Activated CD4-positive, alpha-beta memory T cell treated with anti-CD3 and anti-CD28 coated beads for 36 hours (primary cell): ENCODE data around the gene SV2B. TPM values are rescaled to one million over a fixed set of nuclear protein-coding genes. Genes with fewer than 3 reads are reported as not detected.

Experiments used
- CTCF ChIA-PET: fragments of 350-600 bp; sonication (Branson Sonifier 250); formaldehyde crosslinking; loops from one replicate; lab custom pipeline; 2021; ENCODE audit warnings: antibody characterized with exemption, inconsistent platforms; lab: Charles Lee
- POLR2A ChIA-PET: fragments of 350-600 bp; sonication (Branson Sonifier 250); formaldehyde crosslinking; loops from one replicate; lab custom pipeline; 2021; ENCODE audit warnings: antibody characterized with exemption; lab: Charles Lee
- DNase-seq: peaks from one replicate; pipeline ENCODE4 v3.0.0-alpha.2; 2020
- H3K27ac Mint-ChIP-seq: one replicate; pipeline ENCODE4 v1.8.0; 2021; ENCODE audit warnings: mixed read lengths
- H3K27me3 Mint-ChIP-seq: one replicate; pipeline ENCODE4 v1.8.0; 2021; ENCODE audit warnings: mixed read lengths
- H3K36me3 Mint-ChIP-seq: one replicate; pipeline ENCODE4 v1.8.0; 2021; ENCODE audit warnings: mixed read lengths
- H3K4me1 Mint-ChIP-seq: one replicate; pipeline ENCODE4 v1.8.0; 2021; ENCODE audit warnings: low read depth, mixed read lengths
- H3K4me3 Mint-ChIP-seq: one replicate; pipeline ENCODE4 v1.8.0; 2021; ENCODE audit warnings: mild to moderate bottlenecking, mixed read lengths
- H3K9me3 Mint-ChIP-seq: one replicate; pipeline ENCODE4 v1.8.0; 2021; ENCODE audit warnings: mixed read lengths
- intact Hi-C: fragments of 100-400 bp; cut with micrococcal nuclease; formaldehyde crosslinking; loops from one replicate; pipeline ENCODE4 v1.15.1; 2023
- total RNA-seq, 2 experiments: library from RNA; stranded (reverse); gene quantifications; one replicate each; pipeline ENCODE4 v1.2.3, GENCODE V29; 2021

Gene SV2B
- total RNA-seq, 2 experiments from 2014 or later, result 0.02 to 0.05 TPM

DNA sequence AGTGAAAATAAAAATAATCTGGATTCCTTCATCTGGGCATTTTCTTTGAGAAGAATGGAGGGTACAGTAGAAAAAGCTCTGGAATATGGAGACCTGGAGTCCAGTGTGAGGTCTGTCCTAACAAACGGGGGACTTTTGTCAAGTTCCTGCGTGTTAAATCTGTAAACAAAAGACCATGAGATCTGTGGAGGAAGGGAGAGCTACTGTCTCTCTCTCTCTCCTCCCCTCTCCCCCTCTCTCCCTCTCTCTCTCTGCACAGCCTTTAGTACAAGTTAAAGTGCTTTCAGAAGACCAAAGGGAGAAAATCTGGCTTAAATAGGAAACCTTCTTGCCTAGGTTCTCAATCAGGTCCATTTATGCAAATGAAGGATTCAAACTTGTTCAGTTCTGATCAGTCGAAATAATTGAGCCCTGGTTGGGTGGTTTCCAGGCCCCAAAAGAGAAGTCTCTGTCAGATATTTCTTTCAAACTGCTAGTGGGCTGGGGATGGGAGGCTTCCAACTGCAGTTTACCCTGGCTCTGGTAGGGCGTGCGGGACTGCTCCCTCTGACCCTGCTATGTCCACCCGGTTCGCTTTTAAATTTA is 103.7 kb downstream of the SV2B start:
- Mint-ChIP-seq H3K27ac (no peak overlapping the region), H3K36me3 (no peaks in the 10 kb centered on the region), H3K9me3 (no peaks in the 10 kb centered on the region), H3K4me3 (no peak overlapping the region), H3K27me3 (peaks cover 3% of the 10 kb centered on the region), H3K4me1 (no peaks in the 10 kb centered on the region)
- intact Hi-C loops, result no loop called here
- CTCF ChIA-PET, result no interaction called here
- POLR2A ChIA-PET, result no interaction called here
- no peak for DNase-seq

DNA sequence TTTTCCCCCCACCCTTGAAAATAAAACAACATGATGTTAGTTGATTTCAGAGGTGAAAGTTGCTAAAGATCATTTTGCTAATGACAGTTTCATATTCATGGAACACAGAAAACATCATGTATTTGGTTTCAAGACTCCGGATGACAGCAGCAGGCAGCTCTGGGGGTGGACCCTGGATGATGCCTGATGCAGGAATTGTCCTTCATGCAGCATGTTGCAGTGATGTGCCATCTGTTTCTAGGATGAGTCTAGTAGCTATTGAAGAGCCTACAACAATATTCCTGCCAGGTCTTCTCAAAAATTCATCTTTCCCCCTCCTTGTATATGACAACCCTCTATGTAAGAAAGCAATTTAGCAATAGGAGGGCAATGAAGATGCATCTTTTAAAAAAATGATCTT is 108.3 kb downstream of the SV2B start:
- Mint-ChIP-seq H3K4me3 (no peak overlapping the region), H3K36me3 (no peaks in the 10 kb centered on the region), H3K4me1 (no peaks in the 10 kb centered on the region), H3K27me3 (peaks cover 11% of the 10 kb centered on the region), H3K9me3 (no peaks in the 10 kb centered on the region), H3K27ac (no peak overlapping the region)
- no peak for DNase-seq
- POLR2A ChIA-PET, result no interaction called here
- CTCF ChIA-PET, result no interaction called here
- intact Hi-C loops, result no loop called here

DNA sequence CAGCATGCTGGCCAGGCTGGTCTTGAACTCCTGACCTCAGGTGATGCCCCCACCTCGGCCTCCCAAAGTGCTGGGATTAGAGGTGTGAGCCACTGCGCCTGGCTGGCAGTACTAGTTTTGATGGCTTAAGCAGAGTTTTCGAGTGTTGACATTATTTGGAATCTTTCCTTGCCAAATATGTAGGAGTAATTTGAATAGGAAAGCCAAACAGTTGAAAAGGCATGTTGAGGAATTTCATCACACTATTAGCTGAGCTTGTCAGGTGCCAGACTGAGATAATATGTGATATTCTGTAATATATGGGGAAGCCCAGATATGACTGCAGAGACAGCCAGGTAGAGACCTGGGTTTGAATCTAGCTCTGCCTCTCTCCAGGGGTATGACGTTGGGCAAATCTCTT is 109.3 kb downstream of the SV2B start:
- Mint-ChIP-seq H3K27me3 (peaks cover 16% of the 10 kb centered on the region), H3K4me1 (no peaks in the 10 kb centered on the region)
- CTCF ChIA-PET, result interaction anchor here (1.3 kb wide), 1 partner anchor 497 kb away, joined by 4 read pairs; no protein-coding TSS in a partner anchor

DNA sequence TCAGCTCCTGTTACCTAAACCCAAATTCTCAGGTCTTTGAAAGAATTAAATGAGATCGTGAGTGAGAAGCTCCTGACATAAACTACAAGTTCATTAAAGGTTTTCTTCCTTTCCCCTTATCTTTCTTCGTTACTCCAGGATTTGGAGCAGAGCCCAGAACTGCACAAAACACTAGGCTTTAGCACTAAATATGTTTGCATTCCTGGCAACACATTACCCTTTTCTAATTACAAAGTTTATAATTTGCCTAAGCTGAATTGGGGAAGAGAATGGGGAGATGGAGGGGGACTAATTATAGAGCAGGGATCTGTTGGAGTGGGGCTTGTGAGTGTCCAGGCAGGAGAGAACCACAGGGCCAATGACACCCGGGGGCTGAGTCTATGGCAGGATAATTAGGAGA is 109.7 kb downstream of the SV2B start:
- Mint-ChIP-seq H3K27me3 (peaks cover 18% of the 10 kb centered on the region), H3K9me3 (peaks cover 6% of the 10 kb centered on the region), H3K27ac (no peak overlapping the region), H3K36me3 (no peaks in the 10 kb centered on the region), H3K4me3 (no peak overlapping the region), H3K4me1 (no peaks in the 10 kb centered on the region)
- no peak for DNase-seq
- intact Hi-C loops, result no loop called here
- POLR2A ChIA-PET, result no interaction called here
- CTCF ChIA-PET, result interaction anchor here (1.3 kb wide), 1 partner anchor 497 kb away, joined by 4 read pairs; no protein-coding TSS in a partner anchor

More for the DNA sequence above, 109.3 kb downstream of the SV2B start:
- H3K27ac Mint-ChIP-seq, result no peak overlapping the region
- intact Hi-C loops, result no loop called here
- DNase-seq, result no peak
- no peaks in the 10 kb centered on the region for H3K36me3 Mint-ChIP-seq
- no peak overlapping the region for H3K4me3 Mint-ChIP-seq
- POLR2A ChIA-PET, result no interaction called here
- peaks cover 5% of the 10 kb centered on the region for H3K9me3 Mint-ChIP-seq

- ChIA-PET POLR2A (no interaction called here), CTCF (interaction anchor here (1.3 kb wide), 1 partner anchor 159 kb away, joined by 3 read pairs; no protein-coding TSS in a partner anchor)
- intact Hi-C loops, result no loop called here
- DNase-seq, result no peak
- no peak overlapping the region for H3K4me3 Mint-ChIP-seq
- peaks cover 20% of the 10 kb centered on the region for H3K27me3 Mint-ChIP-seq
- H3K36me3 Mint-ChIP-seq, result no peaks in the 10 kb centered on the region
- H3K27ac Mint-ChIP-seq, result no peak overlapping the region
- H3K9me3 Mint-ChIP-seq, result peaks cover 6% of the 10 kb centered on the region
- no peaks in the 10 kb centered on the region for H3K4me1 Mint-ChIP-seq
These were observed 114.9 kb downstream of the SV2B start for GRCh38 chr15:91214675-91215590.

GRCh38 chr15:91216000-91216399 is 115.9 kb downstream of the SV2B start:
- intact Hi-C loops, result no loop called here
- CTCF ChIA-PET, result no interaction called here
- Mint-ChIP-seq H3K4me1 (no peaks in the 10 kb centered on the region), H3K27ac (no peak overlapping the region), H3K4me3 (no peak overlapping the region), H3K27me3 (peaks cover 21% of the 10 kb centered on the region), H3K36me3 (no peaks in the 10 kb centered on the region), H3K9me3 (peaks cover 6% of the 10 kb centered on the region)
- no peak for DNase-seq
- POLR2A ChIA-PET, result no interaction called here

DNA sequence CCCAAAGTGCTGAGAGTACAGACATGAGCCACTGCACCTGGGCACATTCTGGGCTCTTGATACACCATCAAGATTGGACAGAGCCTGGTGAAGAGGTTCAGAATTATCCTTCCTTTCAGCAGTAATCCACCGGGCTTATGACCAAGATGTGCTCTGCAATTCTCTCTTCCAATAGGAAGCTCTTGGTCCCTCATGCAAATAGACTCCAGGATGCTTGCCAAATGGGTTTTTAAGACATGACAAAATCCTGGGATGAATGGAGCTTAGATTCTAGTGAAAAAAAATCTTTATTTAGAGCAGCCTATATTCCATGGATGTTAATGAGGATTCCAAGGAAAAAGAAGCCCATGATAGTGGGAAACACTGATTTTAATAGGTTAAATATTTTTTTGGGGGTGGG is 119.1 kb downstream of the SV2B start:
- intact Hi-C loops, result no loop called here
- Mint-ChIP-seq H3K4me1 (no peaks in the 10 kb centered on the region), H3K27me3 (peaks cover 23% of the 10 kb centered on the region), H3K27ac (no peak overlapping the region), H3K4me3 (no peak overlapping the region), H3K9me3 (peaks cover 2% of the 10 kb centered on the region), H3K36me3 (no peaks in the 10 kb centered on the region)
- DNase-seq, result no peak
- POLR2A ChIA-PET, result no interaction called here
- CTCF ChIA-PET, result interaction anchor here (0.7 to 1.0 kb wide), 4 partner anchors 12 to 164 kb away, joined by 3 to 5 read pairs (median 3); no protein-coding TSS in a partner anchor

DNA sequence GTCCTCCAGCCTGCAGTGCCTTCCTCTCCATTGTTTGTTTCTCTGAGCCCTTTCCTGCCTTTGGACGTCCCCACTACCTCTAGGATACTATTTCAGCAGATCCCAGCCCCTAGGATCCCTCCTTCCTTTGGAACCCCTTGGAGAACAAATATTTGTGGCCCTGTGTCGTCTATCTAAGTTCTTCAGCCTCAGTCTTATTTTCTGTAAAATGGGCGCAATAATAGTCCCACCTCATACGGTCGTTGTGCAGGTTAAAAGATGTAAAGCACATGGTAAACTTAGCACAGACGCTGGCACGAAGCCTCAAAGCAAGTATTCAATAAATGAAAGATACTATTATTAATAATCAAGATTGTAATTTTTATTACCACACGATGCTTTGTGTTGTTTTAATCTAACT is 122.0 kb downstream of the SV2B start:
- intact Hi-C loops, result no loop called here
- Mint-ChIP-seq H3K27me3 (peaks cover 22% of the 10 kb centered on the region), H3K36me3 (no peaks in the 10 kb centered on the region), H3K4me1 (no peaks in the 10 kb centered on the region), H3K4me3 (no peak overlapping the region), H3K27ac (no peak overlapping the region), H3K9me3 (no peaks in the 10 kb centered on the region)
- ChIA-PET CTCF (interaction anchor here (1.0 kb wide), 1 partner anchor 166 kb away, joined by 4 read pairs; no protein-coding TSS in a partner anchor), POLR2A (no interaction called here)
- no peak for DNase-seq

- no peak overlapping the region for H3K27ac Mint-ChIP-seq
- no peak for DNase-seq
- ChIA-PET POLR2A (no interaction called here), CTCF (interaction anchor here (0.9 to 2.3 kb wide), 5 partner anchors 25 to 182 kb away, joined by 3 to 34 read pairs (median 4); no protein-coding TSS in a partner anchor)
- no peaks in the 10 kb centered on the region for H3K4me1 Mint-ChIP-seq
- no peaks in the 10 kb centered on the region for H3K9me3 Mint-ChIP-seq
- H3K4me3 Mint-ChIP-seq, result no peak overlapping the region
- H3K36me3 Mint-ChIP-seq, result no peaks in the 10 kb centered on the region
- H3K27me3 Mint-ChIP-seq, result peaks cover 22% of the 10 kb centered on the region
- intact Hi-C loops, result loop anchor here (1.0 kb wide), 1 partner anchor 168 kb away; no protein-coding TSS in a partner anchor
These were observed 123.8 kb downstream of the SV2B start for GRCh38 chr15:91223863-91224262.

- H3K4me3 Mint-ChIP-seq, result no peak overlapping the region
- no peaks in the 10 kb centered on the region for H3K4me1 Mint-ChIP-seq
- no peak overlapping the region for H3K27ac Mint-ChIP-seq
- intact Hi-C loops, result loop anchor here (1.0 kb wide), 1 partner anchor 169 kb away; no protein-coding TSS in a partner anchor
- ChIA-PET CTCF (interaction anchor here (0.7 to 2.3 kb wide), 6 partner anchors 14 to 183 kb away, joined by 3 to 34 read pairs (median 4); no protein-coding TSS in a partner anchor), POLR2A (no interaction called here)
- no peaks in the 10 kb centered on the region for H3K9me3 Mint-ChIP-seq
- no peak for DNase-seq
- H3K36me3 Mint-ChIP-seq, result no peaks in the 10 kb centered on the region
- peaks cover 21% of the 10 kb centered on the region for H3K27me3 Mint-ChIP-seq
These were observed 124.8 kb downstream of the SV2B start for GRCh38 chr15:91224755-91225380.

DNA sequence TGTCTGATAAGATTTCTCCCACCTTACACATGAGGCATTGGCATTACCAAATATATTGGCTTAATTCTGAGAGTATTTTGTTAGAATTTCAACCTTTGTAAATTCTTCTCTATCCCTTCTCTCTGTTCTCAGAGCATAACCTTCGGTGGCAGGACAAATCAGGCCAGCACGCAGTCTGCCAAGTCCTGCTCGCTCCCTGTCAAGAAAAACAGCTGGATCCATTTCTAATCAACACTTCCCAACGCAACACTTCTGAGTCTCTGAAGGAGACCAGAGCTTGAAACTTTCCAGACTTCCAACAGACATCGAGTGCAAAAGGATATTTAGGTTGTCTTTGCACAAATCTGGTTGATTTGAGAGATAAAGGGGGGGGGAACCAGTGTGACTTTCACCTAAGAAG is 125.7 kb downstream of the SV2B start:
- H3K36me3 Mint-ChIP-seq, result no peaks in the 10 kb centered on the region
- H3K4me3 Mint-ChIP-seq, result no peak overlapping the region
- no peak overlapping the region for H3K27ac Mint-ChIP-seq
- intact Hi-C loops, result no loop called here
- no peak for DNase-seq
- CTCF ChIA-PET, result interaction anchor here (0.7 to 2.3 kb wide), 2 partner anchors 15 to 170 kb away, joined by 3 to 34 read pairs; no protein-coding TSS in a partner anchor
- H3K9me3 Mint-ChIP-seq, result no peaks in the 10 kb centered on the region
- H3K4me1 Mint-ChIP-seq, result no peaks in the 10 kb centered on the region
- H3K27me3 Mint-ChIP-seq, result peaks cover 21% of the 10 kb centered on the region
- POLR2A ChIA-PET, result no interaction called here

GRCh38 chr15:91227117-91227516 is 127.1 kb downstream of the SV2B start:
- intact Hi-C loops, result no loop called here
- POLR2A ChIA-PET, result no interaction called here
- no peak for DNase-seq
- Mint-ChIP-seq H3K27me3 (peaks cover 16% of the 10 kb centered on the region), H3K9me3 (no peaks in the 10 kb centered on the region), H3K27ac (no peak overlapping the region), H3K36me3 (no peaks in the 10 kb centered on the region), H3K4me1 (no peaks in the 10 kb centered on the region), H3K4me3 (no peak overlapping the region)
- CTCF ChIA-PET, result interaction anchor here (1.2 to 2.1 kb wide), 3 partner anchors 20 to 178 kb away, joined by 3 to 10 read pairs (median 5); no protein-coding TSS in a partner anchor
